HCT116 (cell line): ENCODE measurements around the gene FCSK.

Source experiments
- EGR1 ChIP-seq: IDR thresholded peaks from 2 replicates; pipeline ENCODE4 v1.6.1; 2012; ENCODE audit warnings: low read depth
- ELF1 ChIP-seq: IDR thresholded peaks from 2 replicates; pipeline ENCODE4 v1.6.1; 2012; ENCODE audit warnings: low read depth, borderline replicate concordance
- EZH2 ChIP-seq: fragments of 200-600 bp; sonication (generic); IDR thresholded peaks from 2 replicates; pipeline ENCODE4 v1.6.1; 2017; ENCODE audit warnings: antibody characterized with exemption, mixed run types
- FOSL1 ChIP-seq: IDR thresholded peaks from 2 replicates; pipeline ENCODE4 v1.6.1; 2012; ENCODE audit warnings: low read depth
- JUND ChIP-seq: IDR thresholded peaks from 2 replicates; pipeline ENCODE4 v1.6.1; 2012
- POLR2A ChIP-seq: IDR thresholded peaks from 2 replicates; pipeline ENCODE4 v1.7.0; 2011; ENCODE audit warnings: borderline replicate concordance; ENCODE audit not compliant: insufficient read depth, insufficient read length; ENCODE audit errors: extremely low read depth
- POLR2AphosphoS5 ChIP-seq: IDR thresholded peaks from 2 replicates; pipeline ENCODE4 v1.6.1; 2011; ENCODE audit warnings: mild to moderate bottlenecking, low read depth, low read length, moderate library complexity
- RAD21 ChIP-seq: IDR thresholded peaks from 2 replicates; pipeline ENCODE4 v1.6.1; 2012; ENCODE audit warnings: low read depth, mild to moderate bottlenecking
- YY1 ChIP-seq: IDR thresholded peaks from 2 replicates; pipeline ENCODE4 v1.6.1; 2011; ENCODE audit warnings: low read length, low read depth, moderate library complexity, mild to moderate bottlenecking; ENCODE audit not compliant: insufficient replicate concordance; ENCODE audit errors: extremely low read depth
- ZNF274 ChIP-seq: fragments of 200-500 bp; sonication (Bioruptor generic); IDR thresholded peaks from 2 replicates; pipeline ENCODE4 v1.6.1; 2014; ENCODE audit warnings: mild to moderate bottlenecking, low read depth, low read length, inconsistent platforms
- TF ChIP-seq, protein P1 (sequence below), 3 experiments: fragments of 200-600 bp in 1 of 3; sonication (generic) in 1 of 3; IDR thresholded peaks in 2 of 3; conservative IDR thresholded peaks in 1 of 3; 2 replicates each; pipeline ENCODE4 v1.5.1; 2012 to 2017; ENCODE audit warnings: low read depth in 2 of 3, low read length in 2 of 3, antibody characterized with exemption in 1 of 3, borderline replicate concordance in 1 of 3, control low read depth in 1 of 3, mild to moderate bottlenecking in 1 of 3, mixed read lengths in 1 of 3, mixed run types in 1 of 3, moderate library complexity in 1 of 3; ENCODE audit not compliant: insufficient read depth in 1 of 3
- TF ChIP-seq, protein P2 (sequence below): IDR thresholded peaks from 2 replicates; pipeline ENCODE4 v1.6.1; 2012
- TF ChIP-seq, protein P3 (sequence below): IDR thresholded peaks from 2 replicates; pipeline ENCODE4 v1.6.1; 2012
- TF ChIP-seq, protein P4 (sequence below): IDR thresholded peaks from 2 replicates; pipeline ENCODE4 v1.6.1; 2012; ENCODE audit warnings: low read depth

GRCh38 chr16:70468776-70469525, 14.6 kb downstream of the FCSK start:
- TF ChIP-seq, protein P1, sequence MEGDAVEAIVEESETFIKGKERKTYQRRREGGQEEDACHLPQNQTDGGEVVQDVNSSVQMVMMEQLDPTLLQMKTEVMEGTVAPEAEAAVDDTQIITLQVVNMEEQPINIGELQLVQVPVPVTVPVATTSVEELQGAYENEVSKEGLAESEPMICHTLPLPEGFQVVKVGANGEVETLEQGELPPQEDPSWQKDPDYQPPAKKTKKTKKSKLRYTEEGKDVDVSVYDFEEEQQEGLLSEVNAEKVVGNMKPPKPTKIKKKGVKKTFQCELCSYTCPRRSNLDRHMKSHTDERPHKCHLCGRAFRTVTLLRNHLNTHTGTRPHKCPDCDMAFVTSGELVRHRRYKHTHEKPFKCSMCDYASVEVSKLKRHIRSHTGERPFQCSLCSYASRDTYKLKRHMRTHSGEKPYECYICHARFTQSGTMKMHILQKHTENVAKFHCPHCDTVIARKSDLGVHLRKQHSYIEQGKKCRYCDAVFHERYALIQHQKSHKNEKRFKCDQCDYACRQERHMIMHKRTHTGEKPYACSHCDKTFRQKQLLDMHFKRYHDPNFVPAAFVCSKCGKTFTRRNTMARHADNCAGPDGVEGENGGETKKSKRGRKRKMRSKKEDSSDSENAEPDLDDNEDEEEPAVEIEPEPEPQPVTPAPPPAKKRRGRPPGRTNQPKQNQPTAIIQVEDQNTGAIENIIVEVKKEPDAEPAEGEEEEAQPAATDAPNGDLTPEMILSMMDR (IDR thresholded peaks at IDR 0.05 in 2 of 3, conservative IDR thresholded peaks at IDR 0.05 in 1 of 3; ENCODE audit: borderline replicate concordance in 1 of 3, insufficient read depth in 1 of 3, low read depth in 2 of 3, low read length in 2 of 3), result no peak
- TF ChIP-seq POLR2AphosphoS5 (no peak), EZH2 (no peak), JUND (no peak), FOSL1 (no peak), POLR2A (no peak), YY1 (no peak), EGR1 (no peak), ELF1 (no peak), RAD21 (no peak), ZNF274 (no peak)
- TF ChIP-seq, protein P2, sequence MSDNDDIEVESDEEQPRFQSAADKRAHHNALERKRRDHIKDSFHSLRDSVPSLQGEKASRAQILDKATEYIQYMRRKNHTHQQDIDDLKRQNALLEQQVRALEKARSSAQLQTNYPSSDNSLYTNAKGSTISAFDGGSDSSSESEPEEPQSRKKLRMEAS, result no peak
- TF ChIP-seq, protein P3, sequence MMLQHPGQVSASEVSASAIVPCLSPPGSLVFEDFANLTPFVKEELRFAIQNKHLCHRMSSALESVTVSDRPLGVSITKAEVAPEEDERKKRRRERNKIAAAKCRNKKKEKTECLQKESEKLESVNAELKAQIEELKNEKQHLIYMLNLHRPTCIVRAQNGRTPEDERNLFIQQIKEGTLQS, result no peak
- TF ChIP-seq, protein P4, sequence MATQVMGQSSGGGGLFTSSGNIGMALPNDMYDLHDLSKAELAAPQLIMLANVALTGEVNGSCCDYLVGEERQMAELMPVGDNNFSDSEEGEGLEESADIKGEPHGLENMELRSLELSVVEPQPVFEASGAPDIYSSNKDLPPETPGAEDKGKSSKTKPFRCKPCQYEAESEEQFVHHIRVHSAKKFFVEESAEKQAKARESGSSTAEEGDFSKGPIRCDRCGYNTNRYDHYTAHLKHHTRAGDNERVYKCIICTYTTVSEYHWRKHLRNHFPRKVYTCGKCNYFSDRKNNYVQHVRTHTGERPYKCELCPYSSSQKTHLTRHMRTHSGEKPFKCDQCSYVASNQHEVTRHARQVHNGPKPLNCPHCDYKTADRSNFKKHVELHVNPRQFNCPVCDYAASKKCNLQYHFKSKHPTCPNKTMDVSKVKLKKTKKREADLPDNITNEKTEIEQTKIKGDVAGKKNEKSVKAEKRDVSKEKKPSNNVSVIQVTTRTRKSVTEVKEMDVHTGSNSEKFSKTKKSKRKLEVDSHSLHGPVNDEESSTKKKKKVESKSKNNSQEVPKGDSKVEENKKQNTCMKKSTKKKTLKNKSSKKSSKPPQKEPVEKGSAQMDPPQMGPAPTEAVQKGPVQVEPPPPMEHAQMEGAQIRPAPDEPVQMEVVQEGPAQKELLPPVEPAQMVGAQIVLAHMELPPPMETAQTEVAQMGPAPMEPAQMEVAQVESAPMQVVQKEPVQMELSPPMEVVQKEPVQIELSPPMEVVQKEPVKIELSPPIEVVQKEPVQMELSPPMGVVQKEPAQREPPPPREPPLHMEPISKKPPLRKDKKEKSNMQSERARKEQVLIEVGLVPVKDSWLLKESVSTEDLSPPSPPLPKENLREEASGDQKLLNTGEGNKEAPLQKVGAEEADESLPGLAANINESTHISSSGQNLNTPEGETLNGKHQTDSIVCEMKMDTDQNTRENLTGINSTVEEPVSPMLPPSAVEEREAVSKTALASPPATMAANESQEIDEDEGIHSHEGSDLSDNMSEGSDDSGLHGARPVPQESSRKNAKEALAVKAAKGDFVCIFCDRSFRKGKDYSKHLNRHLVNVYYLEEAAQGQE, result no peak
